AG08396 (cell line): ENCODE measurements around the gene RARB.

Source experiments
- DNase-seq: peaks from one replicate; pipeline ENCODE4 v3.0.0; 2012; ENCODE audit warnings: low spot score, mixed read lengths

RARB gene

GRCh38 chr3:25508433-25508832, 80.4 kb downstream of the RARB start:
- no peak for DNase-seq

GRCh38 chr3:25508901-25509300, 80.8 kb downstream of the RARB start:
- DNase-seq: no peak

GRCh38 chr3:25510797-25511196, 82.7 kb downstream of the RARB start:
- no peak for DNase-seq

- no peak for DNase-seq
Measured at GRCh38 chr3:25511972-25512721, 84.1 kb downstream of the RARB start.

GRCh38 chr3:25513642-25514266, 85.7 kb downstream of the RARB start:
- no peak for DNase-seq

- DNase-seq: no peak
Measured at GRCh38 chr3:25515171-25515570, 87.1 kb downstream of the RARB start.

- DNase-seq: no peak
Measured at GRCh38 chr3:25520926-25521559, 93.0 kb downstream of the RARB start.

- DNase-seq: no peak
Measured at GRCh38 chr3:25527336-25527735, 99.3 kb downstream of the RARB start.

- DNase-seq: no peak
Measured at GRCh38 chr3:25527801-25528200, 99.7 kb downstream of the RARB start.

GRCh38 chr3:25531971-25532370, 103.9 kb downstream of the RARB start:
- DNase-seq: no peak

GRCh38 chr3:25532431-25533162, 104.5 kb downstream of the RARB start:
- DNase-seq: no peak

GRCh38 chr3:25533399-25533798, 105.3 kb downstream of the RARB start:
- DNase-seq: no peak

- no peak for DNase-seq
Measured at GRCh38 chr3:25534007-25534406, 105.9 kb downstream of the RARB start.

- no peak for DNase-seq
Measured at GRCh38 chr3:25536521-25537391, 108.7 kb downstream of the RARB start.

GRCh38 chr3:25537516-25537915, 109.5 kb downstream of the RARB start:
- no peak for DNase-seq

- no peak for DNase-seq
Measured at GRCh38 chr3:25540273-25540672, 112.2 kb downstream of the RARB start.

- no peak for DNase-seq
Measured at GRCh38 chr3:25542492-25543039, 114.5 kb downstream of the RARB start.

- DNase-seq: no peak
Measured at GRCh38 chr3:25547103-25547502, 119.0 kb downstream of the RARB start.

GRCh38 chr3:25547943-25548674, 120.0 kb downstream of the RARB start:
- DNase-seq: no peak

GRCh38 chr3:25548836-25549235, 120.8 kb downstream of the RARB start:
- DNase-seq: no peak

GRCh38 chr3:25552251-25552650, 124.2 kb downstream of the RARB start:
- DNase-seq: no peak
